TTC549 (cell line): Measurements from ENCODE around the gene LSS.
"Not testable (repeated sequence)": the region's sequence is repeated elsewhere in the genome, so short reads cannot be mapped to it uniquely, and the experiment has no call there.

Source experiments
- FAIRE-seq: peaks from 2 replicates; lab custom pipeline; 2012; peaks lifted over from hg19 to GRCh38; lab: Jason Lieb, UNC

The LSS gene

DNA sequence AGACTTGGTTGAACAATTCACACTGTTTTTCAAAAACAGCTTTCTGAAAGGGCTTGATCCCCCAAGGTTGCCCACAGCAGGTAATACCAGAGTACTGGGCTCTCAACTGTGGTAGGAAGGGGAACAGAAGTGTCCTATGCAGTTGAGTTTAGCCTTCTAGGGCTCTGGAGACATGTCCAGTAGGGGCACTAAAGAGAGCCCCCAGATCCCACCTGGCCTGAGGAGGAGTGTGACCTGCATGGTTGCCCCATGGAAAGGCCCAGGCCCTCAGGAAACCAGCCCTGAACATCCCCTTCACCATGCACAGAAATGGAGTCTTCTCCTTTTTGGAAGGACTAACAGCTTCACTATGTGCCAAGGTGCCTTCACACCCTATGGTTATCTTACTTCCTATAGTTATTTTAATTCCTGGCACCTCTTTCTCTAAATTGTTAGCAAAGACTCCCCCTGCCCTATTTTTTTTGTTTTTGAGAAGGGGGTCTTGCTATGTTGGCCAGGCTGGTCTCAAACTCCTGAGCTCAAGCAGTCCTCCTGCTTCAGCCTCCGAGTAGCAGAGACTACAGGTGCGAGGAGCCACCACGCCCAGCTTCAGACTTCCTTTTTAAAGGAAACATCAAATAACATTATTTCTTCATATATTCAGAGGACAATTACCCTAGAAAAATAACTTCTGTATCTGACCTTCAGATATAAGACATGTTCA, 16.8 kb upstream of the LSS start:
- no peak for FAIRE-seq

- no peak for FAIRE-seq
Measured at GRCh38 chr21:46244602-46245001, 16.0 kb upstream of the LSS start.

- FAIRE-seq, result no peak
Measured at GRCh38 chr21:46243960-46244361, 15.4 kb upstream of the LSS start.

GRCh38 chr21:46243325-46243724, 14.8 kb upstream of the LSS start:
- FAIRE-seq, result no peak

DNA sequence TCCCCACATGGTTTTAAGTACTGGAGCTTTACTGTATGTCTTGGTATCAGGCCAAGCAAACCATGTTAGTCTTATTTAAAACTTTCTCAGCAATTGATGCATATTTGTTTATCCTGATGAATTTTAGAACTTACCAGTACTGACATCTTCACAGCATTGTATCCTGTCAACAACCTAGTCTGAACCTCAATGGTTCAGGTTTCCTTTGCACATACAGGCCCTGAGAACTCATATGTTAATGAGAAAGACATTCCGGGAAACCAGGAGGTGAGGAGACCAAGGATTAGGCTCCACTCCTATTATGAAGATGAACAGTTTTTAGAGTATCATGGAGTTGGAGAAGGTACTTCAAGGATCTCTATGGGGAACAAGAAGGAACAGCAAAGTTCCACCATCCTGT, 13.0 kb upstream of the LSS start:
- FAIRE-seq, result not testable (repeated sequence)

DNA sequence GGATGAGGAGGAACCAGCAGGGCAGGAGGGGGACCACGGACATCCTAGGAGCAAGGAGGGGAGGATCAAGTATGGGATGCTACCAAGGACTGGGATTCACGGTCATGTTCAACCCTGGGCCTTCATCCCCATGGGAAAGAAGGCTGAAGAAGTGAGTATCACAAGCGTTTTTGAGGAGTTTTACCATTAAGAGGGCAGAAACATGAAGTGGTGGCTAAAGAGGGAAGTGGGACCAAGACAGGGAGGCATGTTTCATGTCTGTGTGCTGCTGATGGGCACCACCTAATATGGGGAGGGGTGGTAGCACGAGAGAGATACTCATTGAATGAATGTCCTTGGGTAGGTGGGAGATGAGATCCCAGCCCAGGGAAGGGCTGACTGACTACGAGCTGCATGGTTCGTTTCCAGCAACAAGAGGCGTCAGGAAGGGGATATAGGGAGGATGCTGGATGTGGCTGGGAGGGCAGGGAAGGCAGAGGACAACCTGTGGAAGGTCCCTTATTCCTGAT, 11.3 kb upstream of the LSS start:
- FAIRE-seq, result no peak

- FAIRE-seq, result no peak
Measured at GRCh38 chr21:46237474-46237873, 8.9 kb upstream of the LSS start.

- no peak for FAIRE-seq
Measured at GRCh38 chr21:46234436-46234950, 5.9 kb upstream of the LSS start.

- FAIRE-seq, result no peak
Measured at GRCh38 chr21:46229923-46230260, 1.3 kb upstream of the LSS start.

DNA sequence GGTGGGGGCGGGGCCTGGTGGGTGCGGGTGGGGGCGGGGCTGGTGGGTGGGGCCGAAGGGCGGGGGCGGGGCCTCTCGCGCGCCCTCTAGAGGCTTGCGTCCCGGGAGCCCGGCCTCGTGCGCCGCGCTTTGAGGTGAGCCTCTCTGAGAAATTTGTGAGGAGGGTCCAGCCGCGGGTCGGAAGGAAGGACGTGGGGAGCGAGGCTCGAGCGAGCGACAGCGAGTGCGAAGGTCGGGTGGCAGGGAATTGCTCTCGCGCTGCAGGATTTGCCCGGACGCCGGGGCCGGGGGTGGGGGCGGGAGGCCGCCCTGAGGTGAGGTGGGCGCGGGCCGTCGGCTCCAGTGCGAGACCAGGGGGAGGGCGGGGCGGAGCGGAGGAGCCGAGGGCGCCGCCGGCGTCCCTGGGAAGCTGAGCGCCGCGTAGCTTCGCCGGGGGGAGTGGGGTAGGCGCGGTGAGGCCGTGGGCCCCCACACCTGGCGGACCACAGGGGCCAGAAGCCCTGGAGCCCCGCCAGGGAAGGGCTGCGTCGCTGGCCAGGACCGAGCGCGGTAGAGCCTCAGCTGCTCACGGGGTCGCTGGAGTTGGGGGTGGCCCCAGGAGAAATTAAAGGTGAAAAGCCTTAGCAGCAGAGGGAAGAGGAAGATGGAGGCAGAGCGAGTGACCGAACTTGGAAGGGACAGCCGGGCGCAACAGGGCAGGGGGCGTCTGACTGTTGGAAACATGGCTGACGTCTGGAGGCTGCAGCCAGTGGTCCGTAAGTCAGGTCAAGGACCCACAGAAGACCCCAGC, 754 bp upstream of the LSS start:
- FAIRE-seq, result no peak

DNA sequence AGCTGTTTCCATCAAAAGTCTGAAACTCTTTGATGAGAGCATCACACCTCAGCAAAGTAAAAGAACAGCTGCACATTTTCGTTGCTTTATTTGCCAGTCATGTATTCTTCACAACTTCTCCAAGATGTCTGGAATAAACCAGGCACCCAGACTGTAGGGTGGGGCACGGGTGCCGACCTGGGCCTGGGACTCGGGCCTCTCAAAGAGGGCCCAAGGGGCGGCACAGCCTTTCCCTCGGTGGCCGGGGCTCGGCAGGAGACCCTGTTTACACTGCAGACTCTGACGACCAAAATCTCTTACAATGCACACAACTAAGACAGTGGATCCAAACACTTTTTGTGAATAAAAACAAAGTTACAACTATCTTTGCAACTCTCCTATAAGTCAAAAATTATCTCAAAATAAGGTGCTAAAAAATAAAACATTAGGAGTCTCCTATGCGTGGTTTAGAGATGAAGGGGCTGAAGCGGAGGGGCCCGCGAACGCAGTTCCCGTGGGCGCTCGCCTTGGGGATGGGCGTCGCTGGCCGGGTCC, 696 bp downstream of the LSS start:
- no peak for FAIRE-seq

GRCh38 chr21:46226920-46227599, 1.5 kb downstream of the LSS start:
- no peak for FAIRE-seq

DNA sequence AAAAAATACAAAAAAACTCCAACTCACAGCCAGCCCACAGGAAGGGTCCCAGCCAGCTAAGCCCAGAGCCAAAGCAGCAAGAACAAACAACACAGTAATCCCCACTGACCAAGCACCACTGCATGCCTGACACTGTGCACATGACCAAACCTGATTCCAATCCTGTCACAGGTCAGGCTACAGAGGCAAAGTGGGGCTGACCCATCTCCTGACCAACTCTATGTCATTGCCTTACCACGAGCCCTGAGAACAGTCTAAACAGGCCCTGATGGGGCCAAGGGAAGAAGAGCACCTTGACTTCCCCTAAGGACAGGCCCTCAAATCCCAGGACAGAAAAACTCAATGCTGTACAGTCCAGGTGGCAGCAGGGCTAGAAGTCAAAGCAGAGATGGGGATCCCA, 2.4 kb downstream of the LSS start:
- no peak for FAIRE-seq

- not testable (repeated sequence) for FAIRE-seq
Measured at GRCh38 chr21:46223661-46224060, 4.9 kb downstream of the LSS start.

DNA sequence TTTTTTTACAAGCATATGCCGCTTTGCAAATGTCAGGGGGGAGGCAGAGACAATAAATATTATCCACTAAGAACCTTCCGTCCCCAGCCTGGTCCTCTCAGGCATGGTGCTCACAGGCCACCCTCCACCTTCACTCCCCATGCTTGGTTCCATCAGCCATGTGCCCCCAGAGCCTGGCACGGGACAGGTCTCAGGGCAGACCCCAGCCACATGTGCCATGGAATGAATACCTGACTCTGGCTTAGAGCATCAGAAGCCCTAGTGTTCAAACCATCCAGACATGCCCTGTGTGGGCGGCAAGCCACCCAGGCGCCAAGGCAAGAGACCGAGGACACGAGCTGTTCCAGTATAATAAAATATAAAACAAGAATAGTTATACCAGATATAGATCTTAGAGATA, 5.4 kb downstream of the LSS start:
- FAIRE-seq, result no peak

DNA sequence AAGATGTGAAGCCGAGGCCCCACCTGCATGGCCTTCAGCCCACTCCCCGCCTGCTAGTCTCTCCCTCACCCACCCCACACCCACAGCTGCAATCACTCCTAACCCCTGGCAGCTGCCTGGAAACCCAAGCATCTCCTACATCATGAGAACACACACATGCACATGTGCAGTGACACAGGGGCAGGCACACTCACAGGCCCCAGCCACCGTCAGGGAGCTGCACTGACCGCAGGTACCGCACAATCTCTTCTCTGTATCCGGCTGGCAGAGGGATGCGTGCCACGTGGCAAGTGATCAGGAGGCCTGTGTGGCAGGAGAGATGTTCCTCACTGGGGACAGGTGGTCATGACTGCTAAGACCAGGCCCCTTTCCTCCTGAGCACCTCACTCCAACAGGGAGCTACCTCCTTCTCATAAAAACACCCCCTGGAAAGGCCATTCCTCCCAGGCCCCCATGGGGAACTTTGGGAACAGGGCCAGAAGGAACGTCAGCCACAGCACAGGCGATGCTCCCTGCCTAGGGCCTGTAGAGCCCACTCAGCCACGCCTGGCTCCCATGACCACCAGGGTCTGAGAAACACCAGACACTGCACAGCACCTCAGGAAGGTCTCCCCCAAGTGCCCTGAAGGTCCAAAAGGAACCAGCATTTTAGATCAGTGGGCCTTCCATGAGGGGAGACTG, 6.0 kb downstream of the LSS start:
- no peak for FAIRE-seq

GRCh38 chr21:46221664-46222435, 6.7 kb downstream of the LSS start:
- no peak for FAIRE-seq

GRCh38 chr21:46220847-46221246, 7.7 kb downstream of the LSS start:
- FAIRE-seq, result no peak

DNA sequence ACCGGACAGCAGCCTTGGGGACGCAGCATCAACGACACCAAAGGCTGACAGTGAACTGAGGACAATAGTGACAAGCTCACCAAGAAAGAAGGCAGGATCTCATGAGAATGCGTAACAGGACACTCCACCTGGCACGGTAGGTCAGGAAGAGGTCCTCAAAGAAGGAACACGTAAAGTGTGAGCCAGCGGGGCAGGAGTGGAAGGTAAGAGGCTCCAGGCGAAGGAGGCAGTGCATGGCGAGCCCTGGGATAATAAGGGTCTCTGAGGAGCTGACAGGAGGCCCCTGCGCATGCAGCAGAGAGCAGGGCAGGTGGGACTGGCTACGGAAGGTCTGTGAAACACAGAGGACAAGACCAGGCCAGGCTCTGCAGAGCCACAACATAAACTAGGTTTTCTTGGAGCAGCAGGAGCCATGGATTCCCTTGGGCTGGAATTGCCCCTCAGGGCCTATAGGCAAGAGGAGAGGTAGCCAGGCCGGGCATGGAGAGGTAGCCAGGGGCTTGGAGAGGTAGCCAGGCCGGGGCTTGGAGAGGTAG, 8.2 kb downstream of the LSS start:
- FAIRE-seq, result no peak

DNA sequence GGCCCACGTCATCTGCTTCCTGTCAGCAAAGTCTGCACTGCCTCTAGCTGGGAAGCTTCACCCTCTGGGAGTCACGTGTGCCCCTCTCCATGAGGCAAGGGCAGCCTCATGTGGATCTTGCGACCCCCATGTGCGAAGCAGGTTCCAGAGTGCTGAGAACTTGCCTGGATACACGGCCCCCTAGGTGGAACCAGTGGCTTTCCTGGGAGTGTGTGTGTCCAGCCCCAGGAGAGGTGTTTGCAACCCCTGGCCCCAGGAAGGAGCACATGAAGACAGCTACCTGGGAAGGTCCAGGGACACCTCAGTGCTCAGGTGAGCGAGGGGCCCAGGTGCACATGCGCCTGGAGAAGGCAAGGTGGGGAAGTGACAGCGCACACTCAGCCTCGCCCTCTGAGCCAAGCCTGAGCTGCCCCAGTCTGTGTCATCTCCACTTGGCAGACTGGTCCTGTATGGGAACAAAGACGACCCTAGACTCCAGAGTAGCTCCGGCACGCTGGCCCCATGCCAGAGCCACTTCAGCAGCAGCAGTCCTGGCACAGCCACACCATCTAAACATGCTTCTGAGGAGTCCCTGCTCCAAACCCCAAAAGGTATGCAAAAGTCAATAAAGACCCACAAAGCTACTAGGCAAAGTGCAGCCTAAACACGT, 8.9 kb downstream of the LSS start:
- FAIRE-seq, result no peak
